Upper lobe of left lung (tissue), 6 donors: ENCODE measurements around the gene BRPF1. TPM values are rescaled to one million over a fixed set of nuclear protein-coding genes. Genes with fewer than 3 reads are reported as not detected.

Experiments
- ATAC-seq, 2 donors: fragments of 200-7000 bp; cut with Tn5 transposase; one replicate each; pipeline ENCODE4 v1.9.1; 2022; ENCODE audit warnings: mild to moderate bottlenecking in 2 of 2, moderate library complexity in 2 of 2; ENCODE audit not compliant: low FRiP score in 2 of 2
- DNase-seq, 2 donors: peaks; one replicate each; pipeline ENCODE4 v3.0.0-alpha.2; 2019 to 2020
- H3K27ac ChIP-seq, 4 donors: fragments of 200-600 bp; sonication (generic); one replicate each; pipeline ENCODE4 v1.5.1; 2016 to 2019
- H3K27me3 ChIP-seq, 4 donors: fragments of 200-600 bp; sonication (generic); one replicate each; pipeline ENCODE4 v1.5.1; 2017 to 2019
- H3K36me3 ChIP-seq, 4 donors: fragments of 200-600 bp; sonication (generic); one replicate each; pipeline ENCODE4 v1.5.1; 2016 to 2019
- H3K4me1 ChIP-seq, 4 donors: fragments of 200-600 bp; sonication (generic); one replicate each; pipeline ENCODE4 v1.5.1; 2018 to 2019
- H3K4me3 ChIP-seq, 4 donors: fragments of 200-600 bp; sonication (generic); one replicate each; pipeline ENCODE4 v1.5.1; 2017 to 2019; ENCODE audit warnings: mild to moderate bottlenecking in 2 of 4, moderate library complexity in 1 of 4
- H3K9me3 ChIP-seq, 4 donors: fragments of 200-600 bp; sonication (generic); one replicate each; pipeline ENCODE4 v1.5.1; 2018 to 2019
- EP300 ChIP-seq, 4 donors: sonication (generic); formaldehyde crosslinking; IDR thresholded peaks; one replicate each; pipeline ENCODE4 v1.5.1; 2017; ENCODE audit warnings: antibody characterized with exemption in 4 of 4, control low read depth in 2 of 4
- POLR2A ChIP-seq, 4 donors: fragments of 450-650 bp; IDR thresholded peaks; one replicate each; pipeline ENCODE4 v1.5.1; 2016 to 2017; ENCODE audit warnings: antibody characterized with exemption in 4 of 4, mild to moderate bottlenecking in 2 of 4
- POLR2AphosphoS5 ChIP-seq, 2 donors: sonication (generic); formaldehyde crosslinking; IDR thresholded peaks; one replicate each; pipeline ENCODE4 v1.5.1; 2017; ENCODE audit warnings: antibody characterized with exemption in 2 of 2
- WGBS, 2 donors: methylation state at CpG; one replicate each; pipeline ENCODE4 v1.1.5; 2017 to 2018; 5-methylcytosine and 5-hydroxymethylcytosine counted together
- total RNA-seq, 6 donors: library from RNA; depleted of rRNA in 4 of 6; stranded (reverse); fragments of >200 nt in 4 of 6; gene quantifications; one replicate each; pipeline versions ENCODE4 v1.1.0 to v1.2.1, GENCODE V29; 2016 to 2021
- TF ChIP-seq, protein P1 (sequence below), 6 experiments: fragments of 450-650 bp in 4 of 6; fragments of 200-600 bp in 2 of 6; sonication (generic) in 2 of 6; IDR thresholded peaks; one replicate each; pipeline ENCODE4 v1.5.1; 2016 to 2019; ENCODE audit warnings: antibody characterized with exemption in 6 of 6
- donor health status: DM: no; HTN: no; CAD: no; lungs with moderate emphysema.
- donor health status: DM: no; HTN: yes; CAD: no; lungs with severe emphysema.

Gene BRPF1
- total RNA-seq, 6 donors from 2014 or later, result 18.8 to 44.0 (median 26.5) TPM

DNA sequence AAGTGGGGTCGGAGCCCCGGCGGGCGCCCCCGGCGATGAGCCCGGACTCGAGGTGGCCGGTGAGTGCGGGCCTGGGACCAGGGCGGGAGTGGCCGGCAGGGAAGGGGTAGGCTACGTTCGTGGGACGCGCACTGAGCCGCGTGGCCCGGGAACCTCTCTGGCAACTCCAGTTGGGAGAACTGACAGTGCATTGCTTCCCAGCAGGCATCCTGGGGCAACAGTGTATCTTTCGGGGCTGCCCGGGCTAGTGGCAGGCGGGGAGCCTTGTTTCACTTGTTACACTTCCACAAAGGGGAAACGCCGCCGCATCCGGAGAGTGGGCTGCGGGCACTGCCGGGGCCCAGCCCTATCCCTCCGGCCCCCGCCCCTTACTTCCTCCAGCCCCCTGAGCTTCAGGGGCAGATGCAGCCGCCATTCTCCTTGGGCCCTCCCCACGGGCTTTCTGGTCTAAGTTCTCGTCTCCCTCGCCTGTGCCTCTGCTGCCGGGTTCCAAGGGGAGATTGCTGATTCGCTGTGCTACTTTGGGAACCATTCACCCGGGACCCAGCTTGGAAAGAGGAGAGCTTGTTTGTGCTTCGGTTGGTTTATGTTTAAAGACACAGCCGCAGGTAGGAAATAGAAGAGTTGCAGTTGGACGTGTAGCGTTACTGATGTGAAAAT lies 675 bp downstream of the BRPF1 start:
- peaks cover 4 to 34% (median 21%) of the 10 kb centered on the region in 4 donors for H3K36me3 ChIP-seq
- peak in 1 of 2 donors; percentile 47 for DNase-seq
- 1 to 8% methylated on average over 7 to 39 of the region's 41 CpGs for WGBS, 2 donors

DNA sequence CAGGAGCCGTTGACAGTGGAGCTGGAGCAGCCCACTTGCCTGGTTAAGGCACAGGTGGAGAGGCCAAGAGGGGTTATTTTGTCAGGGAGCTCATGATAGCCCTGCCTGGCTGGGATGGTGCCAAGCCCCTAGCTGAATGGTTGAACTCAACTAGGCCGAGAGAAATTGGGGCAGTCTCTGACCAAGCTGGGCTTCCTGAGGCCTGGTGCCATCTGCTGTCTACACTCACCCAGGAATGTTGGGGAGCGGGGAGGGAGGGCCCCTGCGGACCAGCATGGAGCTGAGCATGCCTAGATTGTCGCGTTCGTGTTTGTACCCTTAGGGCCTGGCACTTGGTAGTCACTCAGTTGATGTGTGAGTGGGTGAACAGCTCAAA lies 1.2 kb downstream of the BRPF1 start:
- Histone ChIP-seq H3K9me3 (no peaks in the 10 kb centered on the region), H3K27ac (peak overlapping the region; percentile 93 to 96 (median 96)), H3K36me3 (peaks cover 6 to 39% (median 25%) of the 10 kb centered on the region in 4 donors), H3K4me1 (peaks cover 21 to 44% (median 24%) of the 10 kb centered on the region in 4 donors), H3K4me3 (peak overlapping the region; percentile 61 to 89 (median 80)), H3K27me3 (no peaks in the 10 kb centered on the region)
- TF ChIP-seq POLR2AphosphoS5 (IDR thresholded peaks at IDR 0.05) (no peak), POLR2A (IDR thresholded peaks at IDR 0.05) (no peak)
- 30 to 42% methylated on average over 7 of the region's 7 CpGs for WGBS, 2 donors
- ATAC-seq (no peak), DNase-seq (no peak)

More for the DNA sequence above, 675 bp downstream of the BRPF1 start:
- H3K4me1 ChIP-seq, result peaks cover 21 to 44% (median 24%) of the 10 kb centered on the region in 4 donors
- no peaks in the 10 kb centered on the region for H3K9me3 ChIP-seq
- peak overlapping the region; percentile 93 to 96 (median 96) for H3K27ac ChIP-seq
- H3K27me3 ChIP-seq, result no peaks in the 10 kb centered on the region
- TF ChIP-seq POLR2A (IDR thresholded peaks at IDR 0.05) (no peak), POLR2AphosphoS5 (IDR thresholded peaks at IDR 0.05) (no peak), EP300 (IDR thresholded peaks at IDR 0.05) (no peak)
- TF ChIP-seq, protein P1, sequence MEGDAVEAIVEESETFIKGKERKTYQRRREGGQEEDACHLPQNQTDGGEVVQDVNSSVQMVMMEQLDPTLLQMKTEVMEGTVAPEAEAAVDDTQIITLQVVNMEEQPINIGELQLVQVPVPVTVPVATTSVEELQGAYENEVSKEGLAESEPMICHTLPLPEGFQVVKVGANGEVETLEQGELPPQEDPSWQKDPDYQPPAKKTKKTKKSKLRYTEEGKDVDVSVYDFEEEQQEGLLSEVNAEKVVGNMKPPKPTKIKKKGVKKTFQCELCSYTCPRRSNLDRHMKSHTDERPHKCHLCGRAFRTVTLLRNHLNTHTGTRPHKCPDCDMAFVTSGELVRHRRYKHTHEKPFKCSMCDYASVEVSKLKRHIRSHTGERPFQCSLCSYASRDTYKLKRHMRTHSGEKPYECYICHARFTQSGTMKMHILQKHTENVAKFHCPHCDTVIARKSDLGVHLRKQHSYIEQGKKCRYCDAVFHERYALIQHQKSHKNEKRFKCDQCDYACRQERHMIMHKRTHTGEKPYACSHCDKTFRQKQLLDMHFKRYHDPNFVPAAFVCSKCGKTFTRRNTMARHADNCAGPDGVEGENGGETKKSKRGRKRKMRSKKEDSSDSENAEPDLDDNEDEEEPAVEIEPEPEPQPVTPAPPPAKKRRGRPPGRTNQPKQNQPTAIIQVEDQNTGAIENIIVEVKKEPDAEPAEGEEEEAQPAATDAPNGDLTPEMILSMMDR (IDR thresholded peaks at IDR 0.05), result no peak
- H3K4me3 ChIP-seq, result peak overlapping the region; percentile 61 to 89 (median 80)
- ATAC-seq, result peak in 1 of 2 donors; percentile 14

DNA sequence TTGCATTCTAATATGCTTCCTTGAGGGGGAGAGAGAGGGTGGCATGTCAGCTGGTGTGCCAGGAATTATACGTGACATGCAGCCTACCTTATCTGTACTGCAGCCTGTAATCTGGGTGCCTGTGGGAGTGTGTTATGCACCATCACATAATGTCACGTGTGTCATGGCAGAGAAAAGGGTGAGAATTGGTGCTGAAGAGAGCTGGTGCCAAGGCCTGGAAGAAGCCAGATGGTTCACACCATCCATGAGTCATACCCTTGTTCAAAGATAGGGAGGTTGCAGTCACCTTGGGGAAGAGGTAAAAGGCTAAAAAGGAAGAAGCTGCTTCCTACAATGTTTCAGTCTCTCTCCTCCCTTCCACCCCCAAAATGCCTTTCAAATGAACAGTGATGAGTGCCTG lies 5.3 kb downstream of the BRPF1 start:
- no peak overlapping the region for H3K4me3 ChIP-seq
- no peaks in the 10 kb centered on the region for H3K27me3 ChIP-seq
- peaks cover 39 to 80% (median 66%) of the 10 kb centered on the region in 4 donors for H3K36me3 ChIP-seq
- peaks cover 15 to 37% (median 17%) of the 10 kb centered on the region in 4 donors for H3K4me1 ChIP-seq
- no peaks in the 10 kb centered on the region for H3K9me3 ChIP-seq
- 70 to 88% methylated on average over 2 of the region's 2 CpGs for WGBS, 2 donors
- H3K27ac ChIP-seq, result no peak overlapping the region
- DNase-seq (no peak), ATAC-seq (no peak)
- no peak for TF ChIP-seq EP300 (IDR thresholded peaks at IDR 0.05)
- TF ChIP-seq, protein P1 (IDR thresholded peaks at IDR 0.05), result no peak

DNA sequence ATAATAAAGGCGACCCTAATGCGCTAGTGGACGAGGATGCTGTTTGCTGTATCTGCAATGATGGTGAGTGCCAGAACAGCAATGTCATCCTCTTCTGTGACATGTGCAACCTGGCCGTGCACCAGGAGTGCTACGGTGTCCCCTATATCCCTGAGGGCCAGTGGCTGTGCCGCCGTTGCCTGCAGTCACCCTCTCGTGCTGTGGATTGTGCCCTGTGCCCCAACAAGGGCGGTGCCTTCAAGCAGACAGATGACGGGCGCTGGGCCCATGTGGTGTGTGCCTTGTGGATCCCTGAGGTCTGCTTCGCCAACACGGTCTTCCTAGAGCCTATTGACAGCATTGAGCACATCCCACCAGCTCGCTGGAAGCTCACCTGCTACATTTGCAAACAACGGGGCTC lies 7.6 kb downstream of the BRPF1 start:
- H3K27ac ChIP-seq, result no peak overlapping the region
- no peak for TF ChIP-seq POLR2AphosphoS5 (IDR thresholded peaks at IDR 0.05)
- no peak for TF ChIP-seq EP300 (IDR thresholded peaks at IDR 0.05)
- TF ChIP-seq POLR2A (IDR thresholded peaks at IDR 0.05), result no peak
- TF ChIP-seq, protein P1 (IDR thresholded peaks at IDR 0.05), result no peak
- H3K36me3 ChIP-seq, result peaks cover 62 to 100% (median 86%) of the 10 kb centered on the region in 4 donors
- peaks cover 0 to 15% (median 0%) of the 10 kb centered on the region in 4 donors for H3K4me1 ChIP-seq
- ATAC-seq (no peak), DNase-seq (no peak)
- 95 to 98% methylated on average over 5 to 12 of the region's 15 CpGs for WGBS, 2 donors
- H3K4me3 ChIP-seq, result no peak overlapping the region
- no peaks in the 10 kb centered on the region for H3K27me3 ChIP-seq
- H3K9me3 ChIP-seq, result no peaks in the 10 kb centered on the region

DNA sequence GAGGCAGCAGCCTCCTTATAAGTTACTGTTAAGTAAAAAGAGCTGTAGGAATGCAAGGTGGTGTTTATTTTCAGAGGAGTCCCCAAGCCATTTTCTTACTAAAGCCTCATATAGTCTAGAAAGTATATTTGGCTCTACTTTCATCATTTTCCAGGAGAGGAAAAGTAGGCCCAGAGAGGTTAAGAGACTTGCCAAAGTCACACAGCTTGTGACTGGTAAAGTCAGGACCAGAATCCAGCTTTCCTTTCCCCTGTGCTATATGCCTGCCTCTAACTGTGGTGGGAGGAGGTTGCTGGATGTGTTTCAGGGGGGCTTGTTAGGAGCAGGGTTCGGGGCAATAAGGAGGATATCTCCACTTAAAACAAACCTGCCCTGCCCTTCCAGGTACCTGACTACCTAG lies 11.0 kb downstream of the BRPF1 start:
- no peak for ATAC-seq
- Histone ChIP-seq H3K9me3 (no peaks in the 10 kb centered on the region), H3K27me3 (no peaks in the 10 kb centered on the region), H3K27ac (no peak overlapping the region), H3K36me3 (peaks cover 86 to 100% (median 99%) of the 10 kb centered on the region in 4 donors), H3K4me3 (no peak overlapping the region), H3K4me1 (no peaks in the 10 kb centered on the region)
- 85% methylated on average over 1 of the region's 1 CpG; no CpG with 5 or more reads in 1 of the 2 donors for WGBS, 2 donors
- no peak for DNase-seq
- no peak for TF ChIP-seq EP300 (IDR thresholded peaks at IDR 0.05)
- no peak for TF ChIP-seq POLR2A (IDR thresholded peaks at IDR 0.05)
- TF ChIP-seq, protein P1 (IDR thresholded peaks at IDR 0.05), result no peak
- TF ChIP-seq POLR2AphosphoS5 (IDR thresholded peaks at IDR 0.05), result no peak
